HCT116 (cell line): ENCODE data around the gene PPIH. TPM values are rescaled to one million over a fixed set of nuclear protein-coding genes. Genes with fewer than 3 reads are reported as not detected.

Experiments
- ATAC-seq: fragments of 200-7000 bp; cut with Tn5 transposase; 2 replicates; pipeline ENCODE4 v1.9.1; 2020; ENCODE audit warnings: mild to moderate bottlenecking, moderate library complexity
- BruUV-seq: library from RNA; stranded (reverse); fragments of 400-500 nt; replicated peaks from 2 replicates; lab custom pipeline; 2021; lab: Mats Ljungman, UMichigan
- CTCF ChIA-PET: fragments of 300-600 bp; sonication (Branson Sonifier 250); formaldehyde crosslinking; loops from one replicate; lab custom pipeline; 2021; ENCODE audit warnings: antibody characterized with exemption; lab: Charles Lee
- POLR2A ChIA-PET: fragments of 300-600, 350-600 bp; sonication (Branson Sonifier 250); formaldehyde crosslinking; loops from one replicate; lab custom pipeline; 2021; ENCODE audit warnings: antibody characterized with exemption; lab: Charles Lee
- RAD21 ChIA-PET, 2 experiments: fragments of 300-600 bp; sonication (Branson Sonifier 250); formaldehyde crosslinking; loops; one replicate each; lab custom pipeline; 2023; ENCODE audit warnings: low total read pairs in 2 of 2; ENCODE audit not compliant: uncharacterized antibody in 2 of 2, unreplicated experiment in 2 of 2, low non-redundant PET in 1 of 2; lab: Charles Lee
- DNase-seq: peaks from one replicate; pipeline ENCODE4 v3.0.0-alpha.2; 2010; ENCODE audit warnings: low read depth, low spot score
- H2AFZ ChIP-seq: fragments of 200-600 bp; shearing (Covaris generic), sonication (generic); 2 replicates; pipeline ENCODE4 v1.6.1; 2017; ENCODE audit warnings: low read depth, mixed run types, mixed read lengths, antibody characterized with exemption, low read length; ENCODE audit not compliant: poor library complexity, severe bottlenecking
- H3K27ac ChIP-seq: 2 replicates; pipeline ENCODE4 v1.5.1; 2012; ENCODE audit warnings: low read depth, low read length
- H3K27me3 ChIP-seq: fragments of 200-600 bp; sonication (generic); 2 replicates; pipeline ENCODE4 v1.6.1; 2016; ENCODE audit warnings: mixed run types, low read length, mixed read lengths; ENCODE audit not compliant: insufficient read depth
- H3K36me3 ChIP-seq, 2 experiments: fragments of 200-500 bp in 1 of 2; fragments of 200-600 bp in 1 of 2; sonication (Bioruptor generic) in 1 of 2; sonication (generic) in 1 of 2; 2 replicates each; pipeline versions ENCODE4 v1.5.1 to v1.6.1; 2014 to 2016; ENCODE audit warnings: low read length in 2 of 2, inconsistent platforms in 1 of 2, mixed read lengths in 1 of 2, mixed run types in 1 of 2; ENCODE audit not compliant: insufficient read depth in 2 of 2, control insufficient read depth in 1 of 2
- H3K4me1 ChIP-seq, 2 experiments: fragments of 200-600 bp in 1 of 2; sonication (generic) in 1 of 2; 2 replicates each; pipeline versions ENCODE4 v1.5.1 to v1.6.1; 2012 to 2017; ENCODE audit warnings: low read length in 2 of 2, inconsistent platforms in 1 of 2, mild to moderate bottlenecking in 1 of 2, mixed read lengths in 1 of 2, mixed run types in 1 of 2, moderate library complexity in 1 of 2; ENCODE audit not compliant: insufficient read depth in 2 of 2, control insufficient read depth in 1 of 2
- H3K4me2 ChIP-seq: fragments of 200-600 bp; sonication (generic); 2 replicates; pipeline ENCODE4 v1.6.1; 2017; ENCODE audit warnings: mixed run types, low read length, mixed read lengths
- H3K4me3 ChIP-seq, 2 experiments: fragments of 200-600 bp in 1 of 2; sonication (generic) in 1 of 2; replicated peaks in 1 of 2; 2 replicates each; pipeline ENCODE4 v1.5.1; 2011 to 2016; ENCODE audit warnings: low read length in 2 of 2, control low read depth in 1 of 2, low read depth in 1 of 2, mild to moderate bottlenecking in 1 of 2, mixed read lengths in 1 of 2, mixed run types in 1 of 2
- H3K79me2 ChIP-seq: fragments of 200-600 bp; sonication (generic); 2 replicates; pipeline ENCODE4 v1.6.1; 2017; ENCODE audit warnings: mild to moderate bottlenecking, mixed run types, low read length, moderate library complexity, mixed read lengths; ENCODE audit not compliant: insufficient read depth
- H3K9ac ChIP-seq: fragments of 200-600 bp; sonication (generic); 2 replicates; pipeline ENCODE4 v1.6.1; 2016; ENCODE audit warnings: low read length, mixed read lengths
- H3K9me2 ChIP-seq: fragments of 200-600 bp; sonication (generic), shearing (Covaris generic); 2 replicates; pipeline ENCODE4 v1.6.1; 2017; ENCODE audit warnings: mixed run types, mild to moderate bottlenecking, moderate library complexity; ENCODE audit not compliant: insufficient read depth
- H3K9me3 ChIP-seq, 2 experiments: fragments of 200-500 bp in 1 of 2; fragments of 200-600 bp in 1 of 2; sonication (Bioruptor generic) in 1 of 2; sonication (generic) in 1 of 2; 2 replicates each; pipeline ENCODE4 v1.6.1; 2014 to 2017; ENCODE audit warnings: low read length in 2 of 2, mixed read lengths in 2 of 2, inconsistent platforms in 1 of 2, low read depth in 1 of 2, mild to moderate bottlenecking in 1 of 2, mixed run types in 1 of 2, moderate library complexity in 1 of 2; ENCODE audit not compliant: control insufficient read depth in 1 of 2, insufficient read depth in 1 of 2
- H4K20me1 ChIP-seq: fragments of 200-600 bp; sonication (generic), shearing (Covaris generic); 2 replicates; pipeline ENCODE4 v1.6.1; 2017; ENCODE audit warnings: mixed run types, mild to moderate bottlenecking, moderate library complexity; ENCODE audit not compliant: insufficient read depth
- CEBPB ChIP-seq: IDR thresholded peaks from 2 replicates; pipeline ENCODE4 v1.6.1; 2012; ENCODE audit warnings: low read depth
- EGR1 ChIP-seq: IDR thresholded peaks from 2 replicates; pipeline ENCODE4 v1.6.1; 2012; ENCODE audit warnings: low read depth
- EZH2 ChIP-seq: fragments of 200-600 bp; sonication (generic); IDR thresholded peaks from 2 replicates; pipeline ENCODE4 v1.6.1; 2017; ENCODE audit warnings: antibody characterized with exemption, mixed run types
- EZH2phosphoT487 ChIP-seq: fragments of 200-600 bp; IDR thresholded peaks from 2 replicates; pipeline ENCODE4 v1.6.1; 2018; ENCODE audit warnings: antibody characterized with exemption, borderline replicate concordance
- FOSL1 ChIP-seq: IDR thresholded peaks from 2 replicates; pipeline ENCODE4 v1.6.1; 2012; ENCODE audit warnings: low read depth
- JUND ChIP-seq: IDR thresholded peaks from 2 replicates; pipeline ENCODE4 v1.6.1; 2012
- MAX ChIP-seq: IDR thresholded peaks from 2 replicates; pipeline ENCODE4 v1.6.1; 2012
- POLR2AphosphoS5 ChIP-seq: IDR thresholded peaks from 2 replicates; pipeline ENCODE4 v1.6.1; 2011; ENCODE audit warnings: mild to moderate bottlenecking, low read depth, low read length, moderate library complexity
- RAD21 ChIP-seq: IDR thresholded peaks from 2 replicates; pipeline ENCODE4 v1.6.1; 2012; ENCODE audit warnings: low read depth, mild to moderate bottlenecking
- SIN3A ChIP-seq: IDR thresholded peaks from 2 replicates; pipeline ENCODE4 v1.6.1; 2012; ENCODE audit warnings: low read depth
- SP1 ChIP-seq: IDR thresholded peaks from 2 replicates; pipeline ENCODE4 v1.6.1; 2012; ENCODE audit warnings: low read depth
- TCF7L2 ChIP-seq: IDR thresholded peaks from 2 replicates; pipeline ENCODE4 v1.7.0; 2011; ENCODE audit warnings: borderline replicate concordance, inconsistent platforms; ENCODE audit not compliant: insufficient read depth, insufficient read length; ENCODE audit errors: extremely low read depth
- ZNF274 ChIP-seq: fragments of 200-500 bp; sonication (Bioruptor generic); IDR thresholded peaks from 2 replicates; pipeline ENCODE4 v1.6.1; 2014; ENCODE audit warnings: mild to moderate bottlenecking, low read depth, low read length, inconsistent platforms
- intact Hi-C: fragments of 100-400 bp; cut with micrococcal nuclease; formaldehyde crosslinking; loops from 2 replicates; pipeline ENCODE4 v1.10.0; 2022
- total RNA-seq: library from RNA; stranded (reverse); gene quantifications from one replicate; pipeline ENCODE4 v1.2.1, GENCODE V29; 2021; ENCODE audit not compliant: unreplicated experiment
- TF ChIP-seq, protein P1 (sequence below): IDR thresholded peaks from 2 replicates; pipeline ENCODE4 v1.6.1; 2012
- TF ChIP-seq, protein P2 (sequence below): IDR thresholded peaks from 2 replicates; pipeline ENCODE4 v1.6.1; 2012; ENCODE audit warnings: low read depth
- TF ChIP-seq, protein P3 (sequence below), 3 experiments: fragments of 200-600 bp in 1 of 3; sonication (generic) in 1 of 3; IDR thresholded peaks in 2 of 3; conservative IDR thresholded peaks in 1 of 3; 2 replicates each; pipeline ENCODE4 v1.5.1; 2012 to 2017; ENCODE audit warnings: low read depth in 2 of 3, low read length in 2 of 3, antibody characterized with exemption in 1 of 3, borderline replicate concordance in 1 of 3, control low read depth in 1 of 3, mild to moderate bottlenecking in 1 of 3, mixed read lengths in 1 of 3, mixed run types in 1 of 3, moderate library complexity in 1 of 3; ENCODE audit not compliant: insufficient read depth in 1 of 3

Gene PPIH
- total RNA-seq, 1 experiment from 2014 or later = 100 TPM

- Histone ChIP-seq H3K9me3 (no peaks in the 10 kb centered on the region), H3K9ac (no peak overlapping the region), H3K27me3 (no peaks in the 10 kb centered on the region), H4K20me1 (no peaks in the 10 kb centered on the region; the same call in 1 of the 2 replicates), H3K79me2 (no peaks in the 10 kb centered on the region), H3K9me2 (no peaks in the 10 kb centered on the region), H3K4me2 (no peak overlapping the region), H3K36me3 (peaks cover 18 to 41% of the 10 kb centered on the region in 2 experiments), H3K4me1 (no peaks in the 10 kb centered on the region), H2AFZ (no peak overlapping the region), H3K4me3 (no peak overlapping the region), H3K27ac (no peak overlapping the region)
- ChIA-PET POLR2A (interaction anchor here (0.7 kb wide), 1 partner anchor 8 kb away, joined by 3 read pairs; the partner anchor contains the start of gene YBX1), CTCF (no interaction called here), RAD21 (no interaction called here)
- DNase-seq = no peak
- no TSS peak for BruUV-seq
- intact Hi-C loops = no loop called here
- no peak for ATAC-seq
- TF ChIP-seq EZH2phosphoT487 (no peak), FOSL1 (no peak), RAD21 (no peak), ZNF274 (no peak), POLR2AphosphoS5 (no peak), EZH2 (no peak), TCF7L2 (no peak), JUND (no peak), MAX (no peak), EGR1 (no peak), SP1 (no peak), SIN3A (no peak), CEBPB (no peak)
- TF ChIP-seq, protein P1, sequence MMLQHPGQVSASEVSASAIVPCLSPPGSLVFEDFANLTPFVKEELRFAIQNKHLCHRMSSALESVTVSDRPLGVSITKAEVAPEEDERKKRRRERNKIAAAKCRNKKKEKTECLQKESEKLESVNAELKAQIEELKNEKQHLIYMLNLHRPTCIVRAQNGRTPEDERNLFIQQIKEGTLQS = no peak
- TF ChIP-seq, protein P2, sequence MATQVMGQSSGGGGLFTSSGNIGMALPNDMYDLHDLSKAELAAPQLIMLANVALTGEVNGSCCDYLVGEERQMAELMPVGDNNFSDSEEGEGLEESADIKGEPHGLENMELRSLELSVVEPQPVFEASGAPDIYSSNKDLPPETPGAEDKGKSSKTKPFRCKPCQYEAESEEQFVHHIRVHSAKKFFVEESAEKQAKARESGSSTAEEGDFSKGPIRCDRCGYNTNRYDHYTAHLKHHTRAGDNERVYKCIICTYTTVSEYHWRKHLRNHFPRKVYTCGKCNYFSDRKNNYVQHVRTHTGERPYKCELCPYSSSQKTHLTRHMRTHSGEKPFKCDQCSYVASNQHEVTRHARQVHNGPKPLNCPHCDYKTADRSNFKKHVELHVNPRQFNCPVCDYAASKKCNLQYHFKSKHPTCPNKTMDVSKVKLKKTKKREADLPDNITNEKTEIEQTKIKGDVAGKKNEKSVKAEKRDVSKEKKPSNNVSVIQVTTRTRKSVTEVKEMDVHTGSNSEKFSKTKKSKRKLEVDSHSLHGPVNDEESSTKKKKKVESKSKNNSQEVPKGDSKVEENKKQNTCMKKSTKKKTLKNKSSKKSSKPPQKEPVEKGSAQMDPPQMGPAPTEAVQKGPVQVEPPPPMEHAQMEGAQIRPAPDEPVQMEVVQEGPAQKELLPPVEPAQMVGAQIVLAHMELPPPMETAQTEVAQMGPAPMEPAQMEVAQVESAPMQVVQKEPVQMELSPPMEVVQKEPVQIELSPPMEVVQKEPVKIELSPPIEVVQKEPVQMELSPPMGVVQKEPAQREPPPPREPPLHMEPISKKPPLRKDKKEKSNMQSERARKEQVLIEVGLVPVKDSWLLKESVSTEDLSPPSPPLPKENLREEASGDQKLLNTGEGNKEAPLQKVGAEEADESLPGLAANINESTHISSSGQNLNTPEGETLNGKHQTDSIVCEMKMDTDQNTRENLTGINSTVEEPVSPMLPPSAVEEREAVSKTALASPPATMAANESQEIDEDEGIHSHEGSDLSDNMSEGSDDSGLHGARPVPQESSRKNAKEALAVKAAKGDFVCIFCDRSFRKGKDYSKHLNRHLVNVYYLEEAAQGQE = no peak
- TF ChIP-seq, protein P3, sequence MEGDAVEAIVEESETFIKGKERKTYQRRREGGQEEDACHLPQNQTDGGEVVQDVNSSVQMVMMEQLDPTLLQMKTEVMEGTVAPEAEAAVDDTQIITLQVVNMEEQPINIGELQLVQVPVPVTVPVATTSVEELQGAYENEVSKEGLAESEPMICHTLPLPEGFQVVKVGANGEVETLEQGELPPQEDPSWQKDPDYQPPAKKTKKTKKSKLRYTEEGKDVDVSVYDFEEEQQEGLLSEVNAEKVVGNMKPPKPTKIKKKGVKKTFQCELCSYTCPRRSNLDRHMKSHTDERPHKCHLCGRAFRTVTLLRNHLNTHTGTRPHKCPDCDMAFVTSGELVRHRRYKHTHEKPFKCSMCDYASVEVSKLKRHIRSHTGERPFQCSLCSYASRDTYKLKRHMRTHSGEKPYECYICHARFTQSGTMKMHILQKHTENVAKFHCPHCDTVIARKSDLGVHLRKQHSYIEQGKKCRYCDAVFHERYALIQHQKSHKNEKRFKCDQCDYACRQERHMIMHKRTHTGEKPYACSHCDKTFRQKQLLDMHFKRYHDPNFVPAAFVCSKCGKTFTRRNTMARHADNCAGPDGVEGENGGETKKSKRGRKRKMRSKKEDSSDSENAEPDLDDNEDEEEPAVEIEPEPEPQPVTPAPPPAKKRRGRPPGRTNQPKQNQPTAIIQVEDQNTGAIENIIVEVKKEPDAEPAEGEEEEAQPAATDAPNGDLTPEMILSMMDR (IDR thresholded peaks at IDR 0.05 in 2 of 3, conservative IDR thresholded peaks at IDR 0.05 in 1 of 3; ENCODE audit: borderline replicate concordance in 1 of 3, insufficient read depth in 1 of 3, low read depth in 2 of 3, low read length in 2 of 3) = no peak
Measured at GRCh38 chr1:42674214-42674613, 16.0 kb downstream of the PPIH start.
